ENCODE results near the gene LEFTY2.

LEFTY2 gene

DNA sequence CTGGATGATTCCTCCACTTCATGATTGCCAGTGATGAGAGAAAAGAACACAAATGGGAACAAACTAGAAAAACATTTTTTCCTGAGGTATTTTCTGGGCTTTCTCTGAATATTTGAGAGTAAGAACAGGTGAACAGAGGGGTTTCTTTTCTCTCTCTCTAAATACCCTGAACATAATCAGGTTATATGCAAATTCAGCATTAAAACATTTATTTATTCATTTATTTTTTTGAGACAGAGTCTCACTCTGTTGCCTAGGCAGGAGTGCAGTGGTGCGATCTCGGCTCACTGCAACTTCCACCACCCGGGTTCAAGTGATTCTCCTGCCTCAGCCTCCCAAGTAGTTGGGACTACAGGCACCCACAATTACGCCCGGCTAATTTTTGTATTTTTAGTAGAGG is 5.8 kb upstream of the LEFTY2 start:
- H3K79me2 ChIP-seq (ENCODE audit: insufficient read depth, low read length) = no peaks in the 10 kb centered on the region
- TF ChIP-seq, protein P1, sequence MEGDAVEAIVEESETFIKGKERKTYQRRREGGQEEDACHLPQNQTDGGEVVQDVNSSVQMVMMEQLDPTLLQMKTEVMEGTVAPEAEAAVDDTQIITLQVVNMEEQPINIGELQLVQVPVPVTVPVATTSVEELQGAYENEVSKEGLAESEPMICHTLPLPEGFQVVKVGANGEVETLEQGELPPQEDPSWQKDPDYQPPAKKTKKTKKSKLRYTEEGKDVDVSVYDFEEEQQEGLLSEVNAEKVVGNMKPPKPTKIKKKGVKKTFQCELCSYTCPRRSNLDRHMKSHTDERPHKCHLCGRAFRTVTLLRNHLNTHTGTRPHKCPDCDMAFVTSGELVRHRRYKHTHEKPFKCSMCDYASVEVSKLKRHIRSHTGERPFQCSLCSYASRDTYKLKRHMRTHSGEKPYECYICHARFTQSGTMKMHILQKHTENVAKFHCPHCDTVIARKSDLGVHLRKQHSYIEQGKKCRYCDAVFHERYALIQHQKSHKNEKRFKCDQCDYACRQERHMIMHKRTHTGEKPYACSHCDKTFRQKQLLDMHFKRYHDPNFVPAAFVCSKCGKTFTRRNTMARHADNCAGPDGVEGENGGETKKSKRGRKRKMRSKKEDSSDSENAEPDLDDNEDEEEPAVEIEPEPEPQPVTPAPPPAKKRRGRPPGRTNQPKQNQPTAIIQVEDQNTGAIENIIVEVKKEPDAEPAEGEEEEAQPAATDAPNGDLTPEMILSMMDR (conservative IDR thresholded peaks at IDR 0.05; ENCODE audit: low read length) = no peak
- no peak for TF ChIP-seq EZH2phosphoT487 (IDR thresholded peaks at IDR 0.05; ENCODE audit: borderline replicate concordance)

DNA sequence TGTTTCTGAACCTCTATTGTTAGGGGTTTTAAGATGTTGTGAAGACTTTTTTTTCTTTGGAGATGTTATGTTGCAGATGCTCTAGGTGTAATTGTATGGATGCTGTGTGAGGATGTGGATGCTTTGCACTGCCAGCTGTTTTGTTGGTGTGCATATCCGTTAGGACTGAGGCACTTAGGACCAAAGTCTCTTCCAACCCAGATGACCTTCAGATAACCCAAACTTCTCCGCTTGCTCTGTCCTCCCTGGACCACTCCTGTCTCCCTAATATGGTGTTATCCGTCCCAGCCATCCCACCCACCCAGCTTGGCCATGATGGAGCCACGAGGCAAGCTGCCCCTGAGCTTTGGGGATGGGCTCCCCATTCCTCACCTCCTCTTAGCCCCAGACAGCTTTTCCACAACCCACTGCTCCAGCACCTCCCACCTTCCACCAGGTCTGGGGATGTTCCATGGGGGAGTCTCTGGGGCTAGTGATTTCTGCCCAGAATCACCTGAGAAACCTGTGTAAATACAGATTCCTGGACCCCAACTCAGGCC is 5.1 kb upstream of the LEFTY2 start:
- Histone ChIP-seq H2AFZ (ENCODE audit: low read length) (no peak overlapping the region), H3K4me1 (ENCODE audit: insufficient read depth, low read length, poor library complexity, severe bottlenecking) (peaks cover 13% of the 10 kb centered on the region), H3F3A (ENCODE audit: low read depth) (no peaks in the 10 kb centered on the region), H3K4me3 (ENCODE audit: low read length, poor library complexity, severe bottlenecking) (no peak overlapping the region), H3K9ac (ENCODE audit: low read depth, low read length, poor library complexity, severe bottlenecking) (no peak overlapping the region), H3K79me2 (ENCODE audit: insufficient read depth, low read length) (no peaks in the 10 kb centered on the region), H3K4me2 (ENCODE audit: low read depth, low read length, poor library complexity, severe bottlenecking) (no peak overlapping the region), H3K9me2 (replicated peaks; ENCODE audit: low read depth, low read length) (no peaks in the 10 kb centered on the region), H4K20me1 (ENCODE audit: insufficient read depth, low read length, poor library complexity, severe bottlenecking) (no peaks in the 10 kb centered on the region), H3K9me3 (ENCODE audit: insufficient read depth, low read depth, low read length) (no peaks in the 10 kb centered on the region), H3K36me3 (ENCODE audit: insufficient read depth, low read length) (no peaks in the 10 kb centered on the region), H3K27me3 (ENCODE audit: insufficient read depth, low read length, poor library complexity, severe bottlenecking) (no peaks in the 10 kb centered on the region)
- TF ChIP-seq, protein P1 (conservative IDR thresholded peaks at IDR 0.05; ENCODE audit: low read length) = no peak
- no peak for TF ChIP-seq EZH2phosphoT487 (IDR thresholded peaks at IDR 0.05; ENCODE audit: borderline replicate concordance)

More for the DNA sequence above, 5.8 kb upstream of the LEFTY2 start:
- Histone ChIP-seq H3K4me2 (ENCODE audit: low read depth, low read length, poor library complexity, severe bottlenecking) (no peak overlapping the region), H3K9me3 (ENCODE audit: insufficient read depth, low read depth, low read length) (no peaks in the 10 kb centered on the region), H4K20me1 (ENCODE audit: insufficient read depth, low read length, poor library complexity, severe bottlenecking) (no peaks in the 10 kb centered on the region), H3K9me2 (replicated peaks; ENCODE audit: low read depth, low read length) (no peaks in the 10 kb centered on the region), H3K4me3 (ENCODE audit: low read length, poor library complexity, severe bottlenecking) (no peak overlapping the region), H3K4me1 (ENCODE audit: insufficient read depth, low read length, poor library complexity, severe bottlenecking) (peaks cover 13% of the 10 kb centered on the region), H3K9ac (ENCODE audit: low read depth, low read length, poor library complexity, severe bottlenecking) (no peak overlapping the region), H3K36me3 (ENCODE audit: insufficient read depth, low read length) (no peaks in the 10 kb centered on the region), H2AFZ (ENCODE audit: low read length) (no peak overlapping the region), H3K27me3 (ENCODE audit: insufficient read depth, low read length, poor library complexity, severe bottlenecking) (no peaks in the 10 kb centered on the region), H3F3A (ENCODE audit: low read depth) (no peaks in the 10 kb centered on the region)

DNA sequence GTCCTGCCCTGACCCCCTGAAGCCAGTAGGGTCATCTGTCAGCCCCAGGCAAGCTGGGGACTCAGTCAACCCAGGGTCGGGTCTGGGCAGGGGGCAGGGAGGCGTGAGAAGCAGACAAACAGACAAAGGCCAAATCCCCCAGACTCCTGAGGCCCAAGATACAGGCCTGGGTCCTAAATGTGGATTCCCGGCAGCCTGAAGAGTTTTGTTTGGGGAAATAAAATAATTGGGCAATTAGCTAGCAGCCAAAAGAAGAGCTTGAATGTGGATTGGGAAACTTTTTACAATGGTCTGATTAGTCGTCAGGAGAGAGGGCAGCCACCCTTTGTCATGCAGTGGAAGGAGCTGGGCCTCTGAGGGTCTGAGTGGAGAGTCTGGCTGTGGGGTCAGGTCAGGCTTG is 4.5 kb upstream of the LEFTY2 start:
- peaks cover 13% of the 10 kb centered on the region for H3K4me1 ChIP-seq (ENCODE audit: insufficient read depth, low read length, poor library complexity, severe bottlenecking)
- no peak overlapping the region for H3K4me3 ChIP-seq (ENCODE audit: low read length, poor library complexity, severe bottlenecking)
- H3K9me2 ChIP-seq (replicated peaks; ENCODE audit: low read depth, low read length) = no peaks in the 10 kb centered on the region
- no peaks in the 10 kb centered on the region for H3K36me3 ChIP-seq (ENCODE audit: insufficient read depth, low read length)
- no peaks in the 10 kb centered on the region for H4K20me1 ChIP-seq (ENCODE audit: insufficient read depth, low read length, poor library complexity, severe bottlenecking)
- no peaks in the 10 kb centered on the region for H3F3A ChIP-seq (ENCODE audit: low read depth)
- no peaks in the 10 kb centered on the region for H3K9me3 ChIP-seq (ENCODE audit: insufficient read depth, low read depth, low read length)
- no peaks in the 10 kb centered on the region for H3K79me2 ChIP-seq (ENCODE audit: insufficient read depth, low read length)
- H2AFZ ChIP-seq (ENCODE audit: low read length) = no peak overlapping the region
- H3K9ac ChIP-seq (ENCODE audit: low read depth, low read length, poor library complexity, severe bottlenecking) = no peak overlapping the region
- TF ChIP-seq, protein P1 (conservative IDR thresholded peaks at IDR 0.05; ENCODE audit: low read length) = no peak
- TF ChIP-seq EZH2phosphoT487 (IDR thresholded peaks at IDR 0.05; ENCODE audit: borderline replicate concordance) = no peak
- no peak overlapping the region for H3K4me2 ChIP-seq (ENCODE audit: low read depth, low read length, poor library complexity, severe bottlenecking)
- no peaks in the 10 kb centered on the region for H3K27me3 ChIP-seq (ENCODE audit: insufficient read depth, low read length, poor library complexity, severe bottlenecking)

All from Loucy (cell line).